Parathyroid adenoma (tissue), 2 donors: ENCODE results near the gene ESYT2.

ENCODE experiments used
- H2AFZ ChIP-seq: fragments of 300-600 bp; sonication (generic); one replicate; pipeline ENCODE4 v1.7.0; 2017; ENCODE audit warnings: antibody characterized with exemption, mild to moderate bottlenecking
- H3K27ac ChIP-seq: fragments of 300-600 bp; sonication (generic); one replicate; pipeline ENCODE4 v1.7.0; 2017
- H3K27me3 ChIP-seq: fragments of 300-600 bp; sonication (generic); one replicate; pipeline ENCODE4 v1.7.0; 2017; ENCODE audit warnings: low read length; ENCODE audit not compliant: control insufficient read depth, insufficient read depth
- H3K36me3 ChIP-seq: fragments of 300-600 bp; sonication (generic); one replicate; pipeline ENCODE4 v1.7.0; 2017; ENCODE audit warnings: low read length; ENCODE audit not compliant: control insufficient read depth, insufficient read depth
- H3K4me1 ChIP-seq: fragments of 300-600 bp; sonication (generic); one replicate; pipeline ENCODE4 v1.7.0; 2017; ENCODE audit warnings: control low read depth
- H3K4me2 ChIP-seq: fragments of 300-600 bp; sonication (generic); one replicate; pipeline ENCODE4 v1.7.0; 2017; ENCODE audit warnings: low read length
- H3K4me3 ChIP-seq: fragments of 300-600 bp; sonication (generic); one replicate; pipeline ENCODE4 v1.7.0; 2017; ENCODE audit warnings: low read depth, low read length
- H3K79me2 ChIP-seq: fragments of 300-600 bp; sonication (generic); one replicate; pipeline ENCODE4 v1.7.0; 2017; ENCODE audit warnings: control low read depth
- H3K9ac ChIP-seq: fragments of 300-600 bp; sonication (generic); one replicate; pipeline ENCODE4 v1.7.0; 2017; ENCODE audit warnings: mild to moderate bottlenecking
- H3K9me3 ChIP-seq: fragments of 300-600 bp; sonication (generic); one replicate; pipeline ENCODE4 v1.7.0; 2017; ENCODE audit warnings: low read length; ENCODE audit not compliant: control insufficient read depth
- CTCF ChIP-seq: fragments of 300-600 bp; sonication (generic); IDR thresholded peaks from one replicate; pipeline ENCODE4 v1.7.0; 2017; ENCODE audit warnings: antibody characterized with exemption, mild to moderate bottlenecking
- donor health status: primary hyperparathyroidism.

The ESYT2 gene

DNA sequence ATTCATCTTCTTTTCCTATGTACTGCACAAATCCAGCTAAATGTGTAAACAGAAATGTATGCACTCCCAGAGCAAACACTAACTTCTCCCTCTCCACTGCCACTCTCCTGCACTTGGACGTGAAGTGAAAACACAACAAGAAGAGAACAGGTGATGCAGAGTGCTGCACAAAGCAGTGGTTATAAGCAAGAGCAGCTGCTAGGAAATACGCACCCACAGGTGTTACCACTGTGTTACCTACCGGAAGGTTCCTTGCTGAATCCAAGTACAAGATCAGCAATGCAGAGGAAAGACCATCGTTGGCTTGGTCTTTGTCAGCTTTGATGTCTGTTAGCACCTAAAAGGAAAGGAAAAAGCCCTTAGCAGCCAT is 70.1 kb downstream of the ESYT2 start:
- Histone ChIP-seq H3K9me3 (no peaks in the 10 kb centered on the region), H3K36me3 (no peaks in the 10 kb centered on the region), H3K4me1 (no peaks in the 10 kb centered on the region), H3K27ac (no peak overlapping the region), H3K4me2 (no peak overlapping the region), H3K79me2 (peaks cover 3% of the 10 kb centered on the region), H3K4me3 (no peak overlapping the region), H2AFZ (no peak overlapping the region), H3K27me3 (no peaks in the 10 kb centered on the region), H3K9ac (no peak overlapping the region)
- TF ChIP-seq CTCF, result no peak

DNA sequence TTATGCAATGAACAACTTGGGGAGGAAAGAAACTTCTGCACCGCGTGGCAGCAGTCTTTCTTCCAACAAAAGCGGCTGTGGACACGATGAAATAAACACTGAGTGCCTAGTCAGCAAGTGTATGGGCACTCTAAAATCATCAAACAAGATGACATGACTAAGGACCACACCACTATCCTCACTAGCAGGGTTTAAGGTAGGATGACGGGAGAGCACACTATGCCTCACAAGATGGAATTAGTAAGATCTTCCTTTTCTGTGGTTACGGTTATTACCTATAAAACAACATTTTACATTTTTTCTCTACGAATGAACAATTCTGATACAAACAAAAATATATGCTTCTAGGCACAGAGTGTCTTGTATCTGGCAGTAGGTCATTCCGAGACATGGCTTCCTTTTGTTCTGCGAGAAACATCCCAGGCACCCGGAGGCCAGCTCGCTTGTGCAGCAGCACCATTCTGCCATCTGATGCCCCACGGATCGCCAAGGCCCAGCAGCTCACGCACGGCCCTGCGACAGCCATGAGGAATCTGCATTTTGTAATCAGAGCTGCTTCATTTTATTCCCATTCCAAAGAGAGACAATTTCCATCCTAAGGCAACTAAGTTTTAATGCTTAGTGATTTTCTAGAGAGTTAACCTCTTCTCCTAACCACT is 70.6 kb downstream of the ESYT2 start:
- no peak overlapping the region for H2AFZ ChIP-seq
- H3K36me3 ChIP-seq, result no peaks in the 10 kb centered on the region
- TF ChIP-seq CTCF, result no peak
- no peaks in the 10 kb centered on the region for H3K27me3 ChIP-seq
- H3K27ac ChIP-seq, result no peak overlapping the region
- no peak overlapping the region for H3K4me3 ChIP-seq
- H3K4me2 ChIP-seq, result no peak overlapping the region
- H3K9me3 ChIP-seq, result no peaks in the 10 kb centered on the region
- H3K4me1 ChIP-seq, result no peaks in the 10 kb centered on the region
- no peak overlapping the region for H3K9ac ChIP-seq
- peaks cover 3% of the 10 kb centered on the region for H3K79me2 ChIP-seq

- TF ChIP-seq CTCF, result no peak
- Histone ChIP-seq H2AFZ (no peak overlapping the region), H3K4me3 (no peak overlapping the region), H3K27ac (no peak overlapping the region), H3K4me2 (no peak overlapping the region), H3K9ac (no peak overlapping the region), H3K27me3 (no peaks in the 10 kb centered on the region), H3K36me3 (no peaks in the 10 kb centered on the region), H3K4me1 (no peaks in the 10 kb centered on the region), H3K9me3 (no peaks in the 10 kb centered on the region), H3K79me2 (peaks cover 3% of the 10 kb centered on the region)
Observed at GRCh38 chr7:158757404-158757989, 71.8 kb downstream of the ESYT2 start.

DNA sequence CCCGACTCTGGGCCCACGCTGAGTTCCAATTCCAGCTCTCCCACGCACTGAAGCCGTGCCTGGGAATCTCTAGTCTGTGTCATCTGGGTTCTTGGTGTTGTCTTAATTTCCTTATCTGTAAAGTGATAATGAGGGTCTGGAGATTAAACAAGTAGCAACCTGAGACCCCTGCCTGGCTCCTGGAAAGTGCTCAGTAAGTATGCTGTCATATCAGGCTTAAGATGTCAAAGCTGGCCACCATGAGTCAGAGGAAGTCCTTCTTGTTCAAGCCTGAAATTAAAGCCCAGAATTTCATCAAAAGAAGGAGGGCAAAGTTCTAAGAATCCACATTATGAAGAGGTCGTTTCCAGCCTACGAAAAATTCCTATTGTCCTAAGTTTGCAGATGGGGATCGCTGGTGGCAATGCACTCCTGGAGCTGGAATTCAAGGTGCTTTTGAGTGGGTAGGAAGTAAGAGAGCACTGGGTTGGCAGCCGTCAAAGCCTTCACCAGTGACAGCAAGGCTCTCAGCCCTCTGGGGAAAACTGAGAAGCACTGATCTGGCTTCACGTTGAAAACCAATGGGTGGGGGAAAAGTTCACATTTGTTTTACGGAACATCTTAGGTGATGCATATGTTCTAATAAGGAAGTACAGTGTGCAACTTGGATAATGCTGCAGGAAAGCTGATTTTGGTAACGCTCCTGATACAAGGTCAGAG is 74.4 kb downstream of the ESYT2 start:
- H3K36me3 ChIP-seq, result no peaks in the 10 kb centered on the region
- no peaks in the 10 kb centered on the region for H3K4me1 ChIP-seq
- H2AFZ ChIP-seq, result no peak overlapping the region
- no peak overlapping the region for H3K4me3 ChIP-seq
- H3K9ac ChIP-seq, result no peak overlapping the region
- no peak overlapping the region for H3K27ac ChIP-seq
- peaks cover 3% of the 10 kb centered on the region for H3K79me2 ChIP-seq
- no peak overlapping the region for H3K4me2 ChIP-seq
- no peaks in the 10 kb centered on the region for H3K9me3 ChIP-seq
- no peaks in the 10 kb centered on the region for H3K27me3 ChIP-seq
- no peak for TF ChIP-seq CTCF
